HL-60/S4 treated with phorbol 12-myristate 13-acetate at 8.2 ng/mL for 4 days and 3 days (cell line): Measurements from ENCODE around the gene ZSCAN30.

Source experiments
- in situ Hi-C: fragments of 300-500 bp; cut with MboI; formaldehyde crosslinking; loops from 2 replicates; pipeline ENCODE4 v1.15.0; 2022; ENCODE audit warnings: low sequenced_read_pairs

ZSCAN30 gene

DNA sequence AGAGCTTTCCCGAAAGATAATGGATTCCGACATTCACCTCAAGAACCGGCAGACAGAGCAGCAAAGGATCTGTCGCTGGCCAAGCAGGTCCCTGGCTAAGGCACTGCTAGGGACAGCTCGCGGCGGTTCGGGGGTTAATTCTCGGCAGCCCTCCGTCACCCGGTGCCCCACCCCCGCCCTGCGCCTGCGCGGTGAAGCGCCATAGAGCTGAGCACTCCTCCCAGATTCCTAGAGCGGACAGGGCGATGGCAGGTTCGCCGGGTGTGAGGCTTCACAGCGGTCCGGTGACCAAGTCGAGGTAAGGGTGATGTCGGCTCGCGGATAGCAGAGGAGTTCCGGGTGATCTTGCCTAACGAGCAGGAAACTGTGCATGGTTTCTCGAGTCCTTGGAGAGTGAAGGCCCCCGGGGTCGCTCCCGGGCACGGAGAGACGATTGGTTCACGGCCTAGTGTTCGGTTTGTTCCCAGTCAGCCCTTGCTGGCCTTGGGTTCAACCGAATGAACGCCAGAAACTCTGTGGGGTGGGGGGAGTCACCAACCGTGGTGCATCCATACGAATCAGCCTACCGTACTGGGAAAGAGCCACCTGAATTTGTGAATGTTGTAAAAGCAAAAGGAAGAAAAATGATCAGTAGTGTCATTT is at the start of gene ZSCAN30:
Gene ZSCAN30, minus strand, starts transcription at position 136 of the 642 bp plus-strand sequence. CDS start 25,877 bp downstream, outside the sequence.
- in situ Hi-C loops = no loop called here

DNA sequence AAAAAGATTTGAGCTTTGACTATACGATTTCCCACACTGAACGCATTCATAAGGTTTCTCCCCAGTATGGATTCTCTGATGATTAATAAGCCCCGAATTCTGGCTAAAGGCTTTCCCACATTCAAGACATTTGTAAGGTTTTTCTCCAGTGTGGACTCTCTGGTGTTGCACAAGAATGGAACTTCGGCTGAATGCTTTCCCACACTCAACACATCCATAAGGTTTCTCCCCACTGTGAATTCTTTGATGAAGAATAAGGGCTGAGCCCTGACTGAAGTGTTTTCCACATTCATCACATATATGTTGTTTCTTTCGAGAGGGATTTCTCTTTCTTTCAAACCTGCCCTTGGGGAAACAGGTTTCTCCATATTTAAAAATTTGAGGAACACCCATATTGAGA is 47.3 kb upstream of the ZSCAN30 start:
- in situ Hi-C loops = no loop called here

DNA sequence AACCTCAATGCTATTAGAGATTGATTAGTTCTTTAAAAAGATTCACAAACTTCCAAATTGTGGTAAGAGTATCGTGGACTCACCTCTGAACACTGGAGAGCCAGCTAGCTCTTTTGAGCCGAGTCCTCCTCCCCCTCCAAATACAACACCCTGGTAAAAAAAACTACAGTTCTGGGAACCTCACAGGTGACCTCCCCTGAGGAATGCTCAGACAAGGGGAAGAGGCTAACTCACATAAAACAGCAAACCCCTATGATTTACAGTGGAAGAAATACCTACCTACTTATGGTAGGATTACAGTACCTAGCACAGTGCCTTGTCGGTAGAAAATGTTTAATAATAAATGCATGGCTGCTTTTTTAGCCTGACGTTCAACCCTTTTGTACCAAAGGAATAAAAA is 45.8 kb upstream of the ZSCAN30 start:
- in situ Hi-C loops = no loop called here

DNA sequence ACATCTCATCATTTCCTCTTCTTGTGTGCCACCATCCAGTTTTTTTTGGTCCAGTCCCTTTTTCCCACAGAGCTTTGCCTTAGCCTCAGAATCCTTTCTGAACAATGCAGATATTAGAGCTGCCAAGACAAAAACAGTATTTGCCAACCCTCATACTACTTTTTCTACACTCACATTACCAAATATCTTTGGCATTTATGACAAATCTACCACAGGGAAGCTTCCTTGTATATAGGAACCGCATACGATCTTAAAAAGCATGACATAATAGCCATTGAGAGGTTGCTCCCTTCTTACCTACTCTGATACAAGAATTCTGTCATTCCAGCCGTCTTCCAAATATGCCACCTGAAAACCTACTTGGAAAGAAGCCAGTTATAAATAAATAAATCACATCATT is 44.8 kb upstream of the ZSCAN30 start:
- in situ Hi-C loops = no loop called here

DNA sequence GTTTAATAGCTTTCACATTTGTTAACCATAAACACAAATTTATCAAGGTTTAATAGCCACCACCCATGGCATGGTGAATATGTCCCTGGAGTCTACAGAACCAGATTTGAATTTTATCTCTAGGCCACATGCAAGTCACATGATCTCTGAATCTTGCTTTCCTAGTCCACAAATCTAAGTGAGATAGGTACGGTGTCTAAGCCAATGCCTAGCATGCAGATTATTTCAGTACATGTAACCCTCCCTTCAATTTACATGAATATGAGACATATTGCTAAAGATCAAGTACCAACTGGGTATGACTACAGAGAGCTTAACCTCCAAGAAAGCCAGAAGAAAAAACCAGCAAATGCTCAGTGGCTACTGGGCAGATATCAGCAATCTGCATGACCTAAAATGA is 44.2 kb upstream of the ZSCAN30 start:
- in situ Hi-C loops = no loop called here

- in situ Hi-C loops = no loop called here
Observed at GRCh38 chr18:35331367-35332087, 41.5 kb upstream of the ZSCAN30 start.

DNA sequence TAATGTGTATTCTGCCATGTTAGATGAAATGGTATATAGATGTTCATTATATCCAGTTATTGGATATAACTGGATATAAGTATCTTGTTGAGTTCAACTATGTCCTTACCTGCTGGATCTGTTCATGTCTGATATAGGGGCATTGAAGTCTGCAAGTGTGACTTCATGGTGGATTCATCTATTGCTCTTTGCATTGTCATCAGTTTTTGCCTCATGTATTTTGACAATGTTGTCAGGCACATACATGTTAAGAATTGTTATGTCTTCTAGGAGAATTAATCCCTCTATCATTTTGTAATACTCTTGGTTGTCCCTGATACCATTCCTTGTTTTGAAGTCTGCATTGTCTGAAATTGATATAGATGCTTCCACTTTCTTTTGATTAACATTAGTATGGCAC is 38.8 kb upstream of the ZSCAN30 start:
- in situ Hi-C loops = no loop called here

DNA sequence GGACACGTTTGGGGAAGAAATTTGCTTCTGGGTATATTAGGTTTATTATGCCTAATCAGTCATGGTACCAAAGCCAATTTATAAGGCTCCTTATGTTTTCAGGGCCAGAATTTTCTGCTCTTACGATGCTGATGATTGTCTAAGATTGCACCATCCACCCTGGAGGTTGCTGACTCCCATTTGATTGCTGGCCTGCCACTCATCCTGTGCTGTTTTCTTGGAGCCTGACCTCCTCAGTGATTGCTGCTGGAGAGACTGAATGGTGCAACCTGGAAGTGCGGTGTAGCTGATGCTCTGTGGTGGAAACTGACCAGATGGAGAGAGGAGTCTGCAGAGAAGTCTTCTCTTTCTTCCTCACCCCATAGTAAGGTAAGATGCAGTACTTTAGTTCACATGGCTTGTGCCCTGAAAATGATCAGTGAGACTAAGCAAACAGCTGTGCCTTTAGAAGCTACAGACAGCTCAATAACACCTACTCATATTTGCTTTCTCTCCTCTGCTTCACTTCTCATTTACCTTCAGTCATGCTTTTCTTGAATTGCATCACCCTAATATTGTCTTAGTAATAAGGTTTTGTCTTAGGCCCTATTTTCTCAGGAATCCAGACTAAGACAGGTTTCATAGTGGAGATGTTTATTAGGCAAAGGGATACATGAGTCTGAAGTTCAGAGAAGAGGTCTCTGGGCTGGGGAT is 36.8 kb upstream of the ZSCAN30 start:
- in situ Hi-C loops = no loop called here

GRCh38 chr18:35324926-35325655 is 35.1 kb upstream of the ZSCAN30 start:
- in situ Hi-C loops = no loop called here

- in situ Hi-C loops = no loop called here
Observed at GRCh38 chr18:35322486-35323458, 32.7 kb upstream of the ZSCAN30 start.

- in situ Hi-C loops = no loop called here
Observed at GRCh38 chr18:35311496-35311895, 21.5 kb upstream of the ZSCAN30 start.

GRCh38 chr18:35306588-35307250 is 16.7 kb upstream of the ZSCAN30 start:
- in situ Hi-C loops = no loop called here

- in situ Hi-C loops = no loop called here
Observed at GRCh38 chr18:35303610-35304009, 13.6 kb upstream of the ZSCAN30 start.

DNA sequence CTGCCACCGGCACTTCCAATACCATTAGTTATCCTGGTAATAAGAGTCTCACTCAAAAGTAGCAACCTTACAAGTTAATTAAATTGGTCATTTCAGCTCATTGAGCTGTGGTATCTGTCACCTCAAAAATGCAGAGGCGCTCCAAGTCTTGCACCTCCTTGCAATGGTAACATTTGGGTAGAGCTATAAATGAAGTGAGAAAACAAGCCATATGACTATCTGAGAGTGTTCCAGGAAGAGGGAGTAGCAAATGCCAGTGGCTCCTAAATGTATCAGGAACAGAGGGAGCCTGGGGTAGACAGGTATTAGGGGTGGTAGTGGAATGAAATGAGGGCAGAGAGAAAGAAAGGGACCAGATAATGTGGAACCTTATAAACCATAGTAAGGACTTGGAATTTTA is 6.0 kb upstream of the ZSCAN30 start:
- in situ Hi-C loops = no loop called here

DNA sequence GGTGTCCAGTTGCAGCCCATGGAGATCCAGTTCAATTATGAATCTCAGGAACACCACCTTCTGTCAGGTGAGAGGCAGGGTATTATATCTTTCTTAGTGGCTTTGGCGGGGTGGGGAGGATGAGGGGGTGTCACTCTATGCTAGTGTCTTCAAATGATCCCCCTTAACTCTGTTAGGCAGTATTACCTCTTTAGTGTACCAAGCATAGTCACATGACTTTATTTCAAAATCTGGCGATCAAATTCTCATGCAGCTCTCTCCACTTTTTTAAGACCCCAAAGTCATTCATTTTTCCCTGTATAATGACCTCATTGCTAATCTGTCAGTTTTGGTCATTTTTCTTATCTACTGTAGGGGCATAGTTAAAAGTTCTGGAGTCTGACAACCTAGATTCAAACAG is 1.1 kb upstream of the ZSCAN30 start:
- in situ Hi-C loops = no loop called here

DNA sequence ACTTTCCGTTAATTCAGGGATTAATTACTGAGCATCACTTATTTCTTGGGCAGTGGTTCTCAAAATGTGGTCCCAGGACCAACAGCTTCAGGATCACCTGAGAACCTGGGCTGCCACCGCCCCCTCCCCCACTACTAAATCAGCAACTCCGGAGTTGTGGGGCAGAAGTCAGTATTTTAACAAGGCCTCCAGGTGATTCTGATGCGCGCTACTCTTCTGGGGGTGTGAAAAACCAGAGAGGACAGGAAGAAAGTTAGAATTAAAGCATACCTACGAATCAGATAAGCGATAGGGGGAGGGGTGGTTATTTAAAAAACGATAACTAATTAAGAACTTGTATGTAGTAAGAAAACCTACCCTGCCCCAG is 319 bp downstream of the ZSCAN30 start:
- in situ Hi-C loops = no loop called here

- in situ Hi-C loops = no loop called here
Observed at GRCh38 chr18:35289293-35289692, 736 bp downstream of the ZSCAN30 start.

- in situ Hi-C loops = no loop called here
Observed at GRCh38 chr18:35284841-35285240, 5.2 kb downstream of the ZSCAN30 start.

DNA sequence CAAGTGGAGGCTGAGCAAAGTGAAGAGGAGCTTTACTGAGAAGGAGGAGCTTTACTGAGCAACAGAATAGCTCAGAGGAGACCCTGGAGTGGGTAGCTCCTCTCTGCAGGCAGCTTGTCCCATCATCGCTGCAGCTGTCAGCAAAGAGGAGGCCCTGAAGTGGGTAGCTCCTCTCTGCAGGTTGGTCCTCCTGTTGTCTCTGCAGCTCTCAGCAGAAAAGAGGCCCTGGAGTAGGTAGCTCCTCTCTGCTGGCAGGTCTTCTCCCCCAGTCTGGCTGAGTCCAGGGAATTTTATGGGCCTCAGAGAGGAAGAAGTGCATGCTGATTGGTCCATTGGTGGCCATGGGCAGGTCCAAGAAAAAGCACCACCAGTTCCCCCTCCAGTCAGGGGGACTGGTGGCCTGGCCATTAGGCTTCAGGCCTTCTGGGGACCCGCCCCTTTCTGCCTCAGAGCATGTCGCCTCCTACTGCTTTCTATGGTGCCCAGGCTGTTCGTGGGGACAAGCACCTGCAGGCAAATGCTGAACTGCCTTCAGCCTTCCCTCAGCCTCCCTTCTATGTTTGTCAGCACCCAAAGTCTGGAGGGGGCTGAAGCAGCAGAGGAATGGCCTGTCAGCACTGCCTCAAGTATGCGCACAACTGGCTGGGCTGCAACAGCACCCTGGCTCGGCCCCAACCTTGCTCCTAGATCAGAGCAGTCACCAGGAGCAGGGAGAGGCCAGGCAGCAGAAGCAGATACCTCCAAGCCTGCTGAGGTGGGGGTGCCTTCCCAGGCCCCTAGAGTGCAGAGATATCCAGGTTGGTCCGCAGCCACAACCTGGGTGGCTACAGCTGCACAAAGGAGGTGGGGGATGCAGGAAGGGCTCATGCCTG is 5.9 kb downstream of the ZSCAN30 start:
- in situ Hi-C loops = no loop called here
